22Rv1 (cell line): ENCODE data around the gene ITLN2.
A peak's percentile ranks its signal among the peaks of the same experiment; 100 is the strongest.

Source experiments
- H3K27ac ChIP-seq: fragments of 450-650 bp; 2 replicates; pipeline ENCODE4 v1.5.1; 2017
- CTCF ChIP-seq: fragments of 450-650 bp; IDR thresholded peaks from 2 replicates; pipeline ENCODE4 v1.5.1; 2017; ENCODE audit warnings: mild to moderate bottlenecking
- ZFX ChIP-seq: fragments of 450-650 bp; IDR thresholded peaks from 2 replicates; pipeline ENCODE4 v1.6.1; 2017; ENCODE audit warnings: antibody characterized with exemption, borderline replicate concordance

Gene ITLN2

GRCh38 chr1:160954158-160955104, at the start of gene ITLN2:
Gene ITLN2, minus strand, starts transcription at chr1:160954809. Its CDS starts 68 bp downstream, at chr1:160954741.
- H3K27ac ChIP-seq = no peak within 1 kb of the TSS
- TF ChIP-seq ZFX (no peak), CTCF (peak; percentile 83)

GRCh38 chr1:161001525-161001924, 46.9 kb upstream of the ITLN2 start:
- TF ChIP-seq CTCF (no peak), ZFX (no peak)
- no peak overlapping the region; the same call in 1 of the 2 replicates for H3K27ac ChIP-seq

- TF ChIP-seq CTCF = no peak
- no peak for TF ChIP-seq ZFX
- H3K27ac ChIP-seq = no peak overlapping the region
Measured at GRCh38 chr1:161000736-161001480, 46.3 kb upstream of the ITLN2 start.

- no peak overlapping the region for H3K27ac ChIP-seq
- TF ChIP-seq ZFX (no peak), CTCF (no peak)
Measured at GRCh38 chr1:160999376-160999775, 44.8 kb upstream of the ITLN2 start.

- TF ChIP-seq ZFX = no peak
- peak; percentile 57 for TF ChIP-seq CTCF
Measured at GRCh38 chr1:160997323-160998038, 42.9 kb upstream of the ITLN2 start.

GRCh38 chr1:160996178-160996577, 41.6 kb upstream of the ITLN2 start:
- H3K27ac ChIP-seq = no peak overlapping the region
- no peak for TF ChIP-seq ZFX
- TF ChIP-seq CTCF = no peak

More at GRCh38 chr1:160997323-160998038, 42.9 kb upstream of the ITLN2 start:
- H3K27ac ChIP-seq = no peak overlapping the region
